Ishikawa (cell line): Measurements from ENCODE around the gene EXD2.

ENCODE experiments used
- CREB1 ChIP-seq: IDR thresholded peaks from 2 replicates; pipeline ENCODE4 v1.6.1; 2012; ENCODE audit warnings: low read depth
- MAX ChIP-seq: IDR thresholded peaks from 2 replicates; pipeline ENCODE4 v1.6.1; 2012
- NFIC ChIP-seq: IDR thresholded peaks from 2 replicates; pipeline ENCODE4 v1.6.1; 2012
- RAD21 ChIP-seq: IDR thresholded peaks from 2 replicates; pipeline ENCODE4 v1.6.1; 2012; ENCODE audit warnings: low read depth
- REST ChIP-seq: IDR thresholded peaks from 2 replicates; pipeline ENCODE4 v1.6.1; 2012; ENCODE audit warnings: low read depth, mild to moderate bottlenecking
- YY1 ChIP-seq: IDR thresholded peaks from 2 replicates; pipeline ENCODE4 v1.6.1; 2012; ENCODE audit warnings: low read depth

GRCh38 chr14:69231486-69231885, 40.2 kb downstream of the EXD2 start:
- TF ChIP-seq NFIC, result no peak
- TF ChIP-seq YY1, result no peak
- TF ChIP-seq MAX, result no peak
- TF ChIP-seq REST, result no peak
- TF ChIP-seq CREB1, result no peak
- TF ChIP-seq RAD21, result no peak
